ENCODE results near the gene GPR137. TPM values are rescaled to one million over a fixed set of nuclear protein-coding genes. Genes with fewer than 3 reads are reported as not detected.

Gene GPR137
- total and polyA plus RNA-seq, 10 of the 15 experiments (the other 5 are each of a cell fraction or from before 2014, with no cell fraction given) = 0.37 to 29.2 (median 13.8) TPM

GRCh38 chr11:64269540-64270220 is 16.0 kb upstream of the GPR137 start (continued):
- TF ChIP-seq KLF5 (IDR thresholded peaks at IDR 0.05; ENCODE audit: partially characterized antibody) = no peak
- no peak for TF ChIP-seq ATF3 (IDR thresholded peaks at IDR 0.05; ENCODE audit: borderline replicate concordance, extremely low read depth, low read depth, low read length)
- TF ChIP-seq ZZZ3 (IDR thresholded peaks at IDR 0.05; ENCODE audit: control insufficient read depth, insufficient read length, low read depth) = no peak

GRCh38 chr11:64275031-64275800 is 10.4 kb upstream of the GPR137 start:
- ChIA-PET RAD21 (ENCODE audit: unreplicated experiment) (no interaction called here), SMC1A (ENCODE audit: uncharacterized antibody, unreplicated experiment) (interaction anchor here (1.3 kb wide), 1 partner anchor 42 kb away, joined by 3 read pairs; the partner anchor contains the start of genes PRDX5 and TRMT112), POLR2A (interaction anchor here (0.8 kb wide), 1 partner anchor 34 kb away, joined by 3 read pairs; the partner anchor contains the start of gene FKBP2), CTCF (interaction anchor here (0.6 to 3.5 kb wide), 5 partner anchors 8 to 29 kb away, joined by 3 to 10 read pairs (median 4); no protein-coding TSS in a partner anchor)
- Histone ChIP-seq H3K4me3 (no peak overlapping the region), H3K36me3 (ENCODE audit: control insufficient read depth in 2 of 2, insufficient read depth in 2 of 2, low read length in 1 of 2) (peaks cover 0 to 3% of the 10 kb centered on the region in 2 experiments; a peak in 1 of 4 replicates), H3K27me3 (replicated peaks in 1 of 2; ENCODE audit: control insufficient read depth in 2 of 2, insufficient read depth in 2 of 2, low read length in 1 of 2) (no peaks in the 10 kb centered on the region), H3K9ac (ENCODE audit: control insufficient read depth, insufficient read depth, low read length) (no peak overlapping the region), H3K9me3 (replicated peaks; ENCODE audit: control insufficient read depth, insufficient read depth, low read length) (no peaks in the 10 kb centered on the region), H3K27ac (ENCODE audit: control insufficient read depth, insufficient read depth) (no peak overlapping the region), H3K4me1 (ENCODE audit: control insufficient read depth, insufficient read depth, low read length) (0 out of 2 replicates have a peak, but pooled peaks cover 2% of the 10 kb centered on the region), H4K20me1 (ENCODE audit: control insufficient read depth, insufficient read depth) (no peaks in the 10 kb centered on the region; the same call in 1 of the 2 replicates), H3K79me2 (ENCODE audit: control insufficient read depth, insufficient read depth, low read length) (peaks cover 10% of the 10 kb centered on the region), H3K4me2 (ENCODE audit: control insufficient read depth, insufficient read depth) (no peak overlapping the region), H2AFZ (ENCODE audit: control insufficient read depth, low read depth, low read length) (no peak overlapping the region)
- FAIRE-seq = no peak
- no peak for ATAC-seq
- intact Hi-C loops (cut with micrococcal nuclease; ENCODE audit: unreplicated experiment) (no loop called here), in situ Hi-C loops (cut with MboI) (no loop called here)
- BruUV-seq (replicated peaks) = no TSS peak
- DNase-seq (ENCODE audit: low read depth, low spot score) = no peak
- 94% methylated on average over 15 of the region's 15 CpGs for WGBS (ENCODE audit: insufficient coverage, insufficient replicate concordance, low lambda C conversion rate, missing lambda C conversion rate)
- TF ChIP-seq ATF3 (IDR thresholded peaks at IDR 0.05; ENCODE audit: borderline replicate concordance, extremely low read depth, low read depth, low read length) (no peak), E2F8 (IDR thresholded peaks at IDR 0.05; ENCODE audit: low read depth, partially characterized antibody) (no peak), SUZ12 (IDR thresholded peaks at IDR 0.05; ENCODE audit: unreplicated experiment) (no peak), MAX (IDR thresholded peaks at IDR 0.05; ENCODE audit: low read depth, low read length) (no peak), ZBTB4 (CRISPR knock-in tag; IDR thresholded peaks at IDR 0.05) (no peak), NFYB (IDR thresholded peaks at IDR 0.05; ENCODE audit: insufficient read depth, low read depth, low read length) (no peak), CHD2 (IDR thresholded peaks at IDR 0.05; ENCODE audit: borderline replicate concordance, low read depth, low read length) (no peak), SUPT20H (IDR thresholded peaks at IDR 0.05; ENCODE audit: borderline replicate concordance, control insufficient read depth, low read depth, low read length) (no peak), SRF (IDR thresholded peaks at IDR 0.05; ENCODE audit: low read depth in 2 of 2, low read length in 2 of 2) (no peak)
